Liver (tissue), 3 donors: ENCODE results near the gene NDUFS1.

Experiments
- CTCF ChIP-seq: fragments of 150-350 bp; IDR thresholded peaks from 2 replicates; pipeline ENCODE4 v1.5.1; 2017; ENCODE audit warnings: improper control_type of control experiment, low read depth, low read length; ENCODE audit not compliant: missing input control
- EGR1 ChIP-seq, 2 donors: IDR thresholded peaks; 2 replicates each; pipeline ENCODE4 v1.6.1; 2016 to 2018; ENCODE audit warnings: antibody characterized with exemption in 2 of 2, low read depth in 2 of 2
- FOXA1 ChIP-seq: IDR thresholded peaks from 2 replicates; pipeline ENCODE4 v1.6.1; 2016; ENCODE audit warnings: antibody characterized with exemption
- GABPA ChIP-seq, 2 donors: IDR thresholded peaks in 1 of 2; conservative IDR thresholded peaks in 1 of 2; 2 replicates each; pipeline ENCODE4 v1.6.1; 2016; ENCODE audit warnings: antibody characterized with exemption in 2 of 2, mild to moderate bottlenecking in 1 of 2, moderate library complexity in 1 of 2
- JUND ChIP-seq, 2 donors: IDR thresholded peaks; 2 replicates each; pipeline ENCODE4 v1.6.1; 2016; ENCODE audit warnings: antibody characterized with exemption in 2 of 2
- MAX ChIP-seq: IDR thresholded peaks from 2 replicates; pipeline ENCODE4 v1.6.1; 2016; ENCODE audit warnings: antibody characterized with exemption
- RAD21 ChIP-seq, 2 donors: IDR thresholded peaks; 2 replicates each; pipeline ENCODE4 v1.6.1; 2016; ENCODE audit warnings: antibody characterized with exemption in 2 of 2, mild to moderate bottlenecking in 2 of 2
- SP1 ChIP-seq: IDR thresholded peaks from 2 replicates; pipeline ENCODE4 v1.6.1; 2018; ENCODE audit warnings: antibody characterized with exemption, mild to moderate bottlenecking
- TAF1 ChIP-seq: conservative IDR thresholded peaks from 2 replicates; pipeline ENCODE4 v1.6.1; 2016; ENCODE audit warnings: antibody characterized with exemption, mild to moderate bottlenecking
- TF ChIP-seq, protein P1 (sequence below): IDR thresholded peaks from 2 replicates; pipeline ENCODE4 v1.6.1; 2016; ENCODE audit warnings: antibody characterized with exemption
- donor health status: healthy.
- donor health status: healthy.

- no peak for TF ChIP-seq MAX
- TF ChIP-seq EGR1 (IDR thresholded peaks at IDR 0.05; ENCODE audit: low read depth in 2 of 2) = no peak
- TF ChIP-seq FOXA1 = no peak
- TF ChIP-seq CTCF = no peak
- no peak for TF ChIP-seq SP1
- TF ChIP-seq JUND (IDR thresholded peaks at IDR 0.05) = no peak
- no peak for TF ChIP-seq TAF1
- TF ChIP-seq RAD21 (IDR thresholded peaks at IDR 0.05) = no peak
- TF ChIP-seq, protein P1, sequence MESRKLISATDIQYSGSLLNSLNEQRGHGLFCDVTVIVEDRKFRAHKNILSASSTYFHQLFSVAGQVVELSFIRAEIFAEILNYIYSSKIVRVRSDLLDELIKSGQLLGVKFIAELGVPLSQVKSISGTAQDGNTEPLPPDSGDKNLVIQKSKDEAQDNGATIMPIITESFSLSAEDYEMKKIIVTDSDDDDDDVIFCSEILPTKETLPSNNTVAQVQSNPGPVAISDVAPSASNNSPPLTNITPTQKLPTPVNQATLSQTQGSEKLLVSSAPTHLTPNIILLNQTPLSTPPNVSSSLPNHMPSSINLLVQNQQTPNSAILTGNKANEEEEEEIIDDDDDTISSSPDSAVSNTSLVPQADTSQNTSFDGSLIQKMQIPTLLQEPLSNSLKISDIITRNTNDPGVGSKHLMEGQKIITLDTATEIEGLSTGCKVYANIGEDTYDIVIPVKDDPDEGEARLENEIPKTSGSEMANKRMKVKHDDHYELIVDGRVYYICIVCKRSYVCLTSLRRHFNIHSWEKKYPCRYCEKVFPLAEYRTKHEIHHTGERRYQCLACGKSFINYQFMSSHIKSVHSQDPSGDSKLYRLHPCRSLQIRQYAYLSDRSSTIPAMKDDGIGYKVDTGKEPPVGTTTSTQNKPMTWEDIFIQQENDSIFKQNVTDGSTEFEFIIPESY = no peak
- no peak for TF ChIP-seq GABPA (IDR thresholded peaks at IDR 0.05 in 1 of 2, conservative IDR thresholded peaks at IDR 0.05 in 1 of 2)
Observed at GRCh38 chr2:206144383-206144782, 14.9 kb downstream of the NDUFS1 start.
